ENCODE data around the gene BAG5. TPM values are rescaled to one million over a fixed set of nuclear protein-coding genes. Genes with fewer than 3 reads are reported as not detected.

BAG5 gene
- total RNA-seq, 1 donor from 2014 or later: 16.1 TPM

Other genes starting within 250 kb of the BAG5 start
- gene EIF5, start 228.4 kb downstream of the BAG5 start, total RNA-seq: 252 TPM
- gene MARK3, start 177.2 kb downstream of the BAG5 start, total RNA-seq: 123 TPM
- 577 TPM for gene CKB, start 39.8 kb downstream of the BAG5 start, total RNA-seq
- 5.6 TPM for gene TRMT61A, start 33.5 kb downstream of the BAG5 start, total RNA-seq
- 49.3 TPM for gene COA8, start 303 bp upstream of the BAG5 start, total RNA-seq
- 151 TPM for gene KLC1, start 66.6 kb upstream of the BAG5 start, total RNA-seq
- 2.8 TPM for gene XRCC3, start 152.8 kb upstream of the BAG5 start, total RNA-seq
- 46.9 TPM for gene ZFYVE21, start 153.2 kb upstream of the BAG5 start, total RNA-seq

Data from Right ventricle myocardium inferior (tissue), 1 donor.